H1 (cell line): ENCODE data around the gene QRSL1. TPM values are rescaled to one million over a fixed set of nuclear protein-coding genes. Genes with fewer than 3 reads are reported as not detected.

Experiments used
- CTCF ChIA-PET: fragments of 300-600 bp; sonication (Branson Sonifier 250); formaldehyde crosslinking; loops from one replicate; lab custom pipeline; 2021; ENCODE audit not compliant: partially characterized antibody; lab: Charles Lee
- POLR2A ChIA-PET: fragments of 300-600 bp; sonication (Branson Sonifier 250); formaldehyde crosslinking; loops from one replicate; lab custom pipeline; 2021; ENCODE audit warnings: inconsistent platforms; ENCODE audit not compliant: partially characterized antibody; lab: Charles Lee
- DNase-seq, 2 experiments: peaks; one replicate each; pipeline versions ENCODE4 v3.0.0 to v3.0.0-alpha.2; 2010 to 2022; ENCODE audit warnings: low spot score in 2 of 2, low read depth in 1 of 2, mixed read lengths in 1 of 2
- FAIRE-seq: peaks from 2 replicates; lab custom pipeline; 2011; peaks lifted over from hg19 to GRCh38; lab: Jason Lieb, UNC
- H2AFZ ChIP-seq: 2 replicates; pipeline ENCODE4 v1.8.1; 2012; ENCODE audit warnings: low read length, inconsistent platforms
- H2AK5ac ChIP-seq: 2 replicates; pipeline ENCODE4 v1.6.1; 2013; ENCODE audit warnings: low read depth, low read length
- H2BK120ac ChIP-seq: replicated peaks from 2 replicates; pipeline ENCODE3; 2013; ENCODE audit warnings: low read depth, low read length, inconsistent platforms
- H2BK12ac ChIP-seq: 2 replicates; pipeline ENCODE4 v1.6.1; 2013; ENCODE audit warnings: low read depth, low read length
- H2BK15ac ChIP-seq: 2 replicates; pipeline ENCODE4 v1.6.1; 2013; ENCODE audit warnings: low read length
- H2BK20ac ChIP-seq: 2 replicates; pipeline ENCODE4 v1.6.1; 2013; ENCODE audit warnings: low read length
- H2BK5ac ChIP-seq: 2 replicates; pipeline ENCODE4 v1.6.1; 2013; ENCODE audit warnings: low read depth, low read length
- H3K14ac ChIP-seq: 2 replicates; pipeline ENCODE4 v1.6.1; 2013; ENCODE audit warnings: inconsistent platforms; ENCODE audit not compliant: insufficient read length
- H3K18ac ChIP-seq: 2 replicates; pipeline ENCODE4 v1.6.1; 2013; ENCODE audit warnings: low read length; ENCODE audit errors: extremely low read depth
- H3K23ac ChIP-seq: 2 replicates; pipeline ENCODE4 v1.6.1; 2013; ENCODE audit warnings: inconsistent platforms; ENCODE audit not compliant: insufficient read length
- H3K23me2 ChIP-seq: 2 replicates; pipeline ENCODE4 v1.6.1; 2013; ENCODE audit warnings: low read depth, low read length
- H3K27ac ChIP-seq: 2 replicates; pipeline ENCODE4 v1.6.1; 2011; ENCODE audit warnings: low read depth, low read length, inconsistent platforms
- H3K27me3 ChIP-seq, 4 experiments: replicated peaks in 1 of 4; 1 replicate in 1 of 4; 2 replicates in 3 of 4; pipeline versions ENCODE4 v1.6.1 to v1.8.1; 2011 to 2013; ENCODE audit warnings: low read length in 3 of 4, mild to moderate bottlenecking in 3 of 4, inconsistent platforms in 2 of 4, mixed read lengths in 2 of 4, moderate library complexity in 1 of 4; ENCODE audit not compliant: control insufficient read depth in 3 of 4, insufficient read depth in 3 of 4; ENCODE audit errors: extremely low read depth in 1 of 4
- H3K36me3 ChIP-seq, 4 experiments: 2 replicates each; pipeline versions ENCODE4 v1.6.1 to v1.8.1; 2011 to 2013; ENCODE audit warnings: mild to moderate bottlenecking in 4 of 4, low read length in 3 of 4, moderate library complexity in 2 of 4, control low read depth in 1 of 4, inconsistent platforms in 1 of 4; ENCODE audit not compliant: insufficient read depth in 4 of 4, control insufficient read depth in 2 of 4
- H3K4ac ChIP-seq: replicated peaks from 2 replicates; pipeline ENCODE3; 2013; ENCODE audit warnings: low read length, low read depth, mixed read lengths, inconsistent platforms; ENCODE audit not compliant: insufficient read length
- H3K4me1 ChIP-seq, 4 experiments: replicated peaks in 1 of 4; 1 replicate in 1 of 4; 2 replicates in 3 of 4; pipeline versions ENCODE4 v1.6.1 to v1.8.1; 2011 to 2013; ENCODE audit warnings: low read length in 3 of 4, inconsistent platforms in 2 of 4, mixed read lengths in 1 of 4; ENCODE audit not compliant: insufficient read depth in 4 of 4, control insufficient read depth in 3 of 4
- H3K4me2 ChIP-seq, 2 experiments: 2 replicates each; pipeline versions ENCODE4 v1.6.1 to v1.8.1; 2011 to 2013; ENCODE audit warnings: low read depth in 2 of 2, low read length in 2 of 2, control low read depth in 1 of 2, inconsistent platforms in 1 of 2, mild to moderate bottlenecking in 1 of 2; ENCODE audit not compliant: insufficient read depth in 1 of 2
- H3K4me3 ChIP-seq, 4 experiments: fragments of 200-600, 300-600 bp in 1 of 4; sonication (generic), shearing (Covaris generic), sonication (Bioruptor Twin) in 1 of 4; 2 replicates each; pipeline versions ENCODE4 v1.5.1 to v1.8.1; 2011 to 2016; ENCODE audit warnings: low read length in 4 of 4, low read depth in 3 of 4, control low read depth in 2 of 4, inconsistent platforms in 2 of 4, mild to moderate bottlenecking in 2 of 4, mixed read lengths in 1 of 4, moderate library complexity in 1 of 4; ENCODE audit not compliant: insufficient read depth in 2 of 4; ENCODE audit errors: extremely low read depth in 1 of 4
- H3K56ac ChIP-seq: replicated peaks from 2 replicates; pipeline ENCODE3; 2013; ENCODE audit warnings: low read depth, mild to moderate bottlenecking, mixed read lengths, low read length, inconsistent platforms; ENCODE audit not compliant: insufficient read length
- H3K79me1 ChIP-seq: 2 replicates; pipeline ENCODE4 v1.6.1; 2013; ENCODE audit warnings: low read depth, low read length, control low read depth
- H3K79me2 ChIP-seq, 2 experiments: 2 replicates each; pipeline versions ENCODE4 v1.6.1 to v1.8.1; 2012 to 2013; ENCODE audit warnings: low read length in 2 of 2, mild to moderate bottlenecking in 2 of 2, inconsistent platforms in 1 of 2; ENCODE audit not compliant: insufficient read depth in 2 of 2, control insufficient read depth in 1 of 2
- H3K9ac ChIP-seq, 4 experiments: replicated peaks in 1 of 4; 1 replicate in 1 of 4; 2 replicates in 3 of 4; pipeline versions ENCODE4 v1.6.1 to v1.8.1; 2011 to 2013; ENCODE audit warnings: low read depth in 3 of 4, low read length in 3 of 4, control low read depth in 2 of 4, mild to moderate bottlenecking in 2 of 4, moderate library complexity in 2 of 4, inconsistent platforms in 1 of 4; ENCODE audit errors: extremely low read depth in 1 of 4
- H3K9me3 ChIP-seq, 2 experiments: 2 replicates each; pipeline versions ENCODE4 v1.6.1 to v1.8.1; 2012 to 2013; ENCODE audit warnings: mild to moderate bottlenecking in 2 of 2, moderate library complexity in 2 of 2, control low read depth in 1 of 2, inconsistent platforms in 1 of 2, low read depth in 1 of 2, low read length in 1 of 2, mixed read lengths in 1 of 2; ENCODE audit not compliant: insufficient read depth in 2 of 2
- H4K20me1 ChIP-seq, 2 experiments: replicated peaks in 1 of 2; 2 replicates each; pipeline versions ENCODE3 to v1.8.1; 2011 to 2013; ENCODE audit warnings: inconsistent platforms in 2 of 2, low read length in 2 of 2, mild to moderate bottlenecking in 1 of 2; ENCODE audit not compliant: insufficient read depth in 2 of 2, control insufficient read depth in 1 of 2
- H4K5ac ChIP-seq: 2 replicates; pipeline ENCODE4 v1.6.1; 2013; ENCODE audit warnings: low read length, low read depth, mixed read lengths, inconsistent platforms; ENCODE audit not compliant: insufficient read length
- H4K8ac ChIP-seq: 2 replicates; pipeline ENCODE4 v1.8.0; 2013; ENCODE audit warnings: mild to moderate bottlenecking, moderate library complexity, low read length, inconsistent platforms; ENCODE audit not compliant: insufficient read depth; ENCODE audit errors: extremely low read depth
- H4K91ac ChIP-seq: replicated peaks from 2 replicates; pipeline ENCODE3; 2013; ENCODE audit warnings: low read length, mixed read lengths, inconsistent platforms; ENCODE audit not compliant: insufficient read length
- ATF3 ChIP-seq: IDR thresholded peaks from 2 replicates; pipeline ENCODE4 v1.6.1; 2011; ENCODE audit warnings: low read depth, mild to moderate bottlenecking, low read length; ENCODE audit not compliant: insufficient read depth
- CREB1 ChIP-seq: IDR thresholded peaks from 2 replicates; pipeline ENCODE4 v1.6.1; 2012; ENCODE audit warnings: inconsistent platforms
- EZH2 ChIP-seq: fragments of 200-600 bp; sonication (generic); IDR thresholded peaks from 2 replicates; pipeline ENCODE4 v1.7.1; 2012; ENCODE audit warnings: low read depth, mild to moderate bottlenecking, moderate library complexity, low read length, inconsistent platforms; ENCODE audit not compliant: severe bottlenecking
- GTF2F1 ChIP-seq: IDR thresholded peaks from 2 replicates; pipeline ENCODE4 v1.6.1; 2012; ENCODE audit warnings: low read depth, low read length, improper control_type of control experiment, borderline replicate concordance
- HDAC2 ChIP-seq, 2 experiments: fragments of 300-600 bp in 1 of 2; sonication (generic) in 1 of 2; IDR thresholded peaks; 2 replicates each; pipeline ENCODE4 v1.6.1; 2011 to 2012; ENCODE audit warnings: low read depth in 2 of 2, low read length in 2 of 2, mild to moderate bottlenecking in 2 of 2, moderate library complexity in 2 of 2, borderline replicate concordance in 1 of 2, inconsistent platforms in 1 of 2
- KDM5A ChIP-seq: fragments of 200-600 bp; IDR thresholded peaks from 2 replicates; pipeline ENCODE4 v1.7.1; 2012; ENCODE audit warnings: mild to moderate bottlenecking, low read length, inconsistent platforms, mixed read lengths
- RXRA ChIP-seq: IDR thresholded peaks from 2 replicates; pipeline ENCODE4 v1.6.1; 2011; ENCODE audit warnings: low read depth, mild to moderate bottlenecking, low read length, moderate library complexity; ENCODE audit not compliant: insufficient read depth
- SIX5 ChIP-seq: IDR thresholded peaks from 2 replicates; pipeline ENCODE4 v1.6.1; 2011; ENCODE audit warnings: mild to moderate bottlenecking, low read depth, low read length
- ZNF274 ChIP-seq: IDR thresholded peaks from 2 replicates; pipeline ENCODE4 v1.7.0; 2012; ENCODE audit warnings: low read length, borderline replicate concordance; ENCODE audit errors: extremely low read depth
- WGBS, 2 experiments: shearing (Covaris generic) in 1 of 2; methylation state at CpG; one replicate each; pipeline versions ENCODE4 v1.1.6 to v1.1.7; 2013 to 2015; ENCODE audit warnings: low lambda C conversion rate in 2 of 2, mixed read lengths in 2 of 2, inconsistent platforms in 1 of 2, low coverage in 1 of 2, missing lambda C conversion rate in 1 of 2; ENCODE audit not compliant: insufficient replicate concordance in 2 of 2, insufficient coverage in 1 of 2, insufficient read length in 1 of 2; ENCODE audit errors: extremely low coverage in 1 of 2, missing lambda C conversion rate in 1 of 2; 5-methylcytosine and 5-hydroxymethylcytosine counted together
- polyA plus RNA-seq, 7 experiments: library from polyadenylated mRNA; depleted of rRNA in 3 of 7; stranded (reverse) in 5 of 7; unstranded in 2 of 7; fragments of >200 nt in 5 of 7; fragments of 200-250 nt in 2 of 7; gene quantifications; 1 replicate in 5 of 7; 2 replicates in 1 of 7; 4 replicates in 1 of 7; pipeline versions ENCODE4 v1.2.1 to v1.2.3, GENCODE V29; 2011 to 2013; ENCODE audit warnings: missing spikeins in 2 of 7, mixed read lengths in 2 of 7
- total RNA-seq: library from RNA; stranded (reverse); fragmentation: NEBNext Ultra II Directional; extraction: Animal tissue kit (Norgen Biotek cat#: 25700); gene quantifications from 2 replicates; pipeline ENCODE4 v1.2.1, GENCODE V29; 2021

QRSL1 gene
- total and polyA plus RNA-seq, 2 of the 8 experiments (the other 6 are each of a cell fraction or from before 2014, with no cell fraction given): 7.8 to 22.2 TPM

GRCh38 chr6:106643061-106643460, 13.7 kb downstream of the QRSL1 start:
- FAIRE-seq: no peak
- ChIA-PET CTCF (interaction anchor here (1.0 to 1.1 kb wide), 2 partner anchors 35 to 387 kb away, joined by 3 to 4 read pairs; no protein-coding TSS in a partner anchor), POLR2A (no interaction called here)
- Histone ChIP-seq H3K27me3 (no peaks in the 10 kb centered on the region), H3K23me2 (no peaks in the 10 kb centered on the region), H3K27ac (no peak overlapping the region), H3K9ac (no peak overlapping the region), H3K79me1 (peaks cover 4% of the 10 kb centered on the region; the same call in 1 of the 2 replicates), H4K91ac (no peak overlapping the region), H2BK12ac (no peak overlapping the region), H2BK20ac (no peak overlapping the region), H3K36me3 (peaks cover 2 to 52% (median 20%) of the 10 kb centered on the region in 4 experiments; a peak in 7 of 8 replicates), H2BK5ac (no peak overlapping the region), H4K8ac (no peak overlapping the region), H2AFZ (no peak overlapping the region), H3K14ac (no peak overlapping the region), H3K79me2 (peaks cover 0 to 23% of the 10 kb centered on the region in 2 experiments; a peak in 3 of 4 replicates), H3K23ac (no peak overlapping the region), H2BK120ac (no peak overlapping the region), H4K20me1 (peaks cover 0 to 1% of the 10 kb centered on the region in 2 experiments), H3K9me3 (no peaks in the 10 kb centered on the region), H2BK15ac (no peak overlapping the region), H2AK5ac (no peak overlapping the region), H3K4me2 (no peak overlapping the region), H3K4me1 (no peaks in the 10 kb centered on the region), H3K4me3 (no peak overlapping the region), H3K18ac (no peak overlapping the region), H3K56ac (no peak overlapping the region), H3K4ac (no peak overlapping the region), H4K5ac (no peak overlapping the region)
- 93% methylated on average over 2 of the region's 2 CpGs; no CpG with 5 or more reads in 1 of the 2 experiments for WGBS, 2 experiments
- DNase-seq: no peak
- TF ChIP-seq KDM5A: no peak
- TF ChIP-seq SIX5: no peak
- no peak for TF ChIP-seq CREB1
- no peak for TF ChIP-seq RXRA
- TF ChIP-seq HDAC2 (IDR thresholded peaks at IDR 0.05; ENCODE audit: borderline replicate concordance in 1 of 2, low read depth in 2 of 2, low read length in 2 of 2): no peak
- no peak for TF ChIP-seq EZH2
- no peak for TF ChIP-seq ZNF274
- no peak for TF ChIP-seq GTF2F1
- TF ChIP-seq ATF3: no peak
